BLaER1 (cell line): Measurements from ENCODE around the gene SDK1.
"Not testable (repeated sequence)": the region's sequence is repeated elsewhere in the genome, so short reads cannot be mapped to it uniquely, and the experiment has no call there.

ENCODE experiments used
- H3K27ac ChIP-seq: shearing (Covaris generic); formaldehyde crosslinking; 2 replicates; pipeline ENCODE4 v1.8.1; 2022
- H3K27me3 ChIP-seq: shearing (Covaris generic); formaldehyde crosslinking; 2 replicates; pipeline ENCODE4 v1.8.1; 2022
- H3K36me3 ChIP-seq: shearing (Covaris generic); formaldehyde crosslinking; 2 replicates; pipeline ENCODE4 v1.8.1; 2022
- H3K4me1 ChIP-seq: shearing (Covaris generic); formaldehyde crosslinking; 2 replicates; pipeline ENCODE4 v1.8.1; 2022
- H3K4me2 ChIP-seq: shearing (Covaris generic); formaldehyde crosslinking; 2 replicates; pipeline ENCODE4 v1.8.1; 2022
- H3K4me3 ChIP-seq: shearing (Covaris generic); formaldehyde crosslinking; 2 replicates; pipeline ENCODE4 v1.8.1; 2022
- H3K9ac ChIP-seq: shearing (Covaris generic); formaldehyde crosslinking; 2 replicates; pipeline ENCODE4 v1.8.1; 2022
- H3K9me3 ChIP-seq: shearing (Covaris generic); formaldehyde crosslinking; 2 replicates; pipeline ENCODE4 v1.8.1; 2022
- H4K20me1 ChIP-seq: shearing (Covaris generic); formaldehyde crosslinking; 2 replicates; pipeline ENCODE4 v1.8.1; 2022
- Cebpa-rat ChIP-seq: shearing (Covaris generic); IDR thresholded peaks from 2 replicates; pipeline ENCODE4 v1.8.1; 2022

SDK1 gene

DNA sequence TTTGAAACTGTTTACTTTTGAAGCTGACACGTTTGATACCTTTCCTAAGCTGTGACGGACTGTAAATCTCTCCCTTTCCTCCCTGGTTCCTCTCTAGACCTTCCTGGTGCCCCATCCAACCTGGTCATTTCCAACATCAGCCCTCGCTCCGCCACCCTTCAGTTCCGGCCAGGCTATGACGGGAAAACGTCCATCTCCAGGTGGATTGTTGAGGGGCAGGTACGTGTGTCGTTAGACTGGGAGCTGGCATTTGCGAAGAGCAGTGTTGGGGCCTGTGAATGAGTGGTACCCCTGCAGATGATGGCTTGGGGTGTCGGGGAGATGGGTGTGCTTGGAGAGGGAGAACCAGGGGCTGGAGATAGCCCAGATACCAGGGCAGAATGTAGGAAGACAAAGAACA is 778.3 kb downstream of the SDK1 start:
- Histone ChIP-seq H3K27me3 (no peaks in the 10 kb centered on the region), H3K27ac (no peak overlapping the region), H4K20me1 (no peaks in the 10 kb centered on the region), H3K4me2 (no peak overlapping the region), H3K9ac (no peak overlapping the region), H3K4me3 (no peak overlapping the region), H3K9me3 (peaks cover 20% of the 10 kb centered on the region), H3K36me3 (no peaks in the 10 kb centered on the region), H3K4me1 (peaks cover 15% of the 10 kb centered on the region)
- TF ChIP-seq Cebpa-rat = no peak

DNA sequence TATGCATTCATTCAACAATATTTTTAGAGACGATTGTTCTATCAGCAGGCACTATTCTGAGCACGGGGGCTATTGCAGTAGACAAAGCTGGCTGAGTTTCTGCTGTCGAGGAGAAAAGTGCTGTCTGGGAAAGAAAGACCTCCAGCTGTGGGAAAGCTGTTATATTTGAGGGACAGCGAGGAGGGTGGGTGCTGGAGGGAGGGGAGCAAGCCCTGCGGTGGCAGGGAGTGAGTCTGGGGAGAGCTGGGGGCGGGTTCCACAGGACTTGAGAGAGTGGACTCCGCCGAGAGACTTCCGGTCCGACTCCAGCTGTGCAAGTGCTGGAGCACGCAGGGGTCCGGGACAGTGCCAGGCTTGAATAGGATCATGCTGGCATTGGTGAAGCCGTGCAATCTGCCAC is 778.9 kb downstream of the SDK1 start:
- no peaks in the 10 kb centered on the region for H3K27me3 ChIP-seq
- H3K4me1 ChIP-seq = peaks cover 15% of the 10 kb centered on the region
- H3K9ac ChIP-seq = no peak overlapping the region
- H3K36me3 ChIP-seq = no peaks in the 10 kb centered on the region
- H3K4me2 ChIP-seq = no peak overlapping the region
- no peaks in the 10 kb centered on the region for H4K20me1 ChIP-seq
- no peak for TF ChIP-seq Cebpa-rat
- no peak overlapping the region for H3K4me3 ChIP-seq
- H3K27ac ChIP-seq = no peak overlapping the region
- peaks cover 20% of the 10 kb centered on the region for H3K9me3 ChIP-seq

DNA sequence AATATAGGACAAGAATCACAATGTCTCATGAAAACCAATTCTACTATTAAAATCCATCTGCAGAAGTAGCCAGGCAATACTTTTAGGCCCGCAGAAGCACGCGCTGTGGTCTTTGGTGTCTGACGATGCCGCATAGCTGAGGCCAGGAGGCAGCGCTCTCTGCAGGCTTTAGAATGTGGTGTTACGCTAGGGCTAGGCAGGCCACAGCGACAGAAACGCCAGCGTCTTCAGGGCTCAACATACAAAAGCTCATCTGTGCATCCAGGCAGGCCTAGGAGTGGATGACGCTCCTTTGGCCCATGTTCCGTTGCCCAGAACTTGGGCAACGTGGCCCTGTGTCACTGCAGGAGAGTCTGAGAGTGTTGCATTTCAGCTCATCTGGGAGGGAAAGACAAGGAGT is 779.9 kb downstream of the SDK1 start:
- no peak overlapping the region for H3K4me3 ChIP-seq
- no peak overlapping the region for H3K4me2 ChIP-seq
- no peak overlapping the region for H3K9ac ChIP-seq
- no peaks in the 10 kb centered on the region for H3K27me3 ChIP-seq
- no peaks in the 10 kb centered on the region for H4K20me1 ChIP-seq
- no peaks in the 10 kb centered on the region for H3K36me3 ChIP-seq
- peaks cover 20% of the 10 kb centered on the region for H3K9me3 ChIP-seq
- no peak for TF ChIP-seq Cebpa-rat
- H3K4me1 ChIP-seq = peaks cover 17% of the 10 kb centered on the region
- H3K27ac ChIP-seq = no peak overlapping the region

DNA sequence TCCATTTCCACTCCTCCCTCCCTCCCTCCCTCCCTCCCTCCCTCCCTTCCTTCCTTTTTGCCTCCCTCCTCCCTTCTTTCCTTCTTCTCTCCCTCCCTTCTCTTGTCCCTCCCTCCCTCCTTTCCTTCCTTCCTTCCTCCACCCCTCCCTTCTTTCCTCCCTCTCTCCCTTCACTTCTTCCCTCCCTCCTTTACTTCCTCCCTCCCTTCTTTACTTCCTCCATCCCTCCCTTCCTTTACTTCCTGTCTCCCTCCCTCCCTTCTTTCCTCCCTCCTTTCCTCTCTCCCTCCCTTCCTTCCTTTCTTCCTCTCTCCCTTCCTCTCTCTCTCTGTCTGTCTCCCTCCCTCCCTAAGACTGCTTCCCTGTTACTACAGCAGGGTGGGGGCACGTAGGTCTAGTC is 782.5 kb downstream of the SDK1 start:
- Histone ChIP-seq H3K27me3 (no peaks in the 10 kb centered on the region), H3K4me2 (no peak overlapping the region), H3K9me3 (peaks cover 5% of the 10 kb centered on the region; the same call in 1 of the 2 replicates), H3K9ac (no peak overlapping the region), H4K20me1 (no peaks in the 10 kb centered on the region), H3K4me1 (peaks cover 12% of the 10 kb centered on the region), H3K4me3 (no peak overlapping the region), H3K36me3 (no peaks in the 10 kb centered on the region), H3K27ac (no peak overlapping the region)
- TF ChIP-seq Cebpa-rat = no peak

DNA sequence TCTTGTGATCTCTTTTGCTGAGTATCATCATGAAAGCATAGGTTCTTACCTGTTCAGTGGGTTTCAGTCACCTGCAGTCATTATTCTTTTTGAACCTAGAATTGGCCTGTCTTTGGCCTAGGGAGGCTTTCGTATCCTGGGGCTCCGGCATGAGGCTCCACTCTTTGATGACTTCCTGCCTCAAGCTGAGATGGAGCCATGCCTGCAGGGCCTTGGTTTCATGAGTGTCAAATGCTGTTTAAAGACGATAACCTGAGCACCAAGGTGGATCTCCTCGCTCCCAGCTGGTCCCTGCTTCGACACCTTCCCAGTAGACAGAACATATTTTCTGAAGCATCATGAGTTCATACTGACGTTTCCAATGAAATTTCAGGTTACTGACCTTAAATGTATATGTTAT is 783.2 kb downstream of the SDK1 start:
- no peaks in the 10 kb centered on the region for H3K9me3 ChIP-seq
- H3K27ac ChIP-seq = no peak overlapping the region
- peaks cover 12% of the 10 kb centered on the region for H3K4me1 ChIP-seq
- no peaks in the 10 kb centered on the region for H4K20me1 ChIP-seq
- no peaks in the 10 kb centered on the region for H3K36me3 ChIP-seq
- H3K27me3 ChIP-seq = no peaks in the 10 kb centered on the region
- no peak overlapping the region for H3K9ac ChIP-seq
- H3K4me2 ChIP-seq = no peak overlapping the region
- TF ChIP-seq Cebpa-rat = no peak
- no peak overlapping the region for H3K4me3 ChIP-seq

DNA sequence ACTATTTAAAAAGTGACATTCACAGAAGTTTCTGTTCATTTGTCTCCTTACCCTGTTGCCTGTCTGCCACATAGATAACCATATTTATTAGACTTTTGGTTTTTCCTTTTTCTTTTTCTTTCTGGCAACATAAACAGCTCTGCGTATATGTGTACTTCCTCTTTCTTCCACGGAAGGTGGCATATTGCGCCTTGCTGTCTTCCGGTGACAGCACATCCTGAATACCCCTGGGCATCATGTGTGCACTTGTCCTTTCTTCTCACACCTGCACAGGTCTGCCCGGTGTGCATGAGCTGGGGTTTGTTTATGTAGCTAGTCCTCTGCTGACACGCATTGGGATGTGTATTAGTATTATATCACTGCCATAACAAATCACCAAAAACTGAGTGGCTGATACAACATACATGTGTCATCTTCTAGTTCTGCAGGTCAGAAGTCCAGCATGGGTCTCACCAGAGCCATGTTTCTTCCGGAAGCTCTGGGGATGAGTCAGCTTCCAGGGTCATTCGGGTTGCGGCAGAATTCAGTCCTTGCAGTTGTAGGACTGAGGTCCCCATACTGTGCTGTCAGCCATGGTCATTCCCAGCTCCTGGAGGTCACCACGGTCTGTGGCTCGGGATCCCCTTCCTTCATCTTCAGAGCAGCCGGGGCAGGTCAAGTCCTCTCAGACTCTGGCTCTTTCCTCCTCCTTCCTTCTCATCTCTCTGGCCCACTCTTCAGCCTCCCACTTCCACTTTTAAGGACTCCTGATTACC is 785.1 kb downstream of the SDK1 start:
- Histone ChIP-seq H3K27me3 (no peaks in the 10 kb centered on the region), H3K4me3 (no peak overlapping the region), H3K4me1 (peaks cover 12% of the 10 kb centered on the region), H3K4me2 (peak overlapping the region; percentile 61), H3K9ac (no peak overlapping the region), H3K9me3 (peaks cover 13% of the 10 kb centered on the region), H3K27ac (no peak overlapping the region), H4K20me1 (no peaks in the 10 kb centered on the region), H3K36me3 (no peaks in the 10 kb centered on the region)
- TF ChIP-seq Cebpa-rat = no peak

DNA sequence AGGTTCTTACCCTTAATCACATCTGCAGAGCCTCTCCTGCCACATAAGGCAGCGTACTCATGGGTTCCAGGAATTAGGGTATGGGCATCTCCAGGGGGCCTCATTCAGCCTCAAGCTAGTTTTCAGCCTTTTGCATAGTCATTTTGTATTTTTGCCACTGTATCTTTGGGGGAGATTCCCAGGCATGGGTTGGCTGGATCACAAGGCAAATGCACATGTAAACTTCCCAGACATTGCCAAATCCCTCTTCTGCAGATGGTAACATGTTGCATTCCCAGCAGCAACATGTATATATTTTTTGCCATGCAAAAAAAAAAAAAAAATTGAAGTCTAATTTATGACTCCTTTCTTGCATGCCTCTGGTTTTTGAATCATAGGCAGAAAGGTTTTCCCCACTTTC is 785.7 kb downstream of the SDK1 start:
- no peak overlapping the region for H3K9ac ChIP-seq
- H3K27me3 ChIP-seq = no peaks in the 10 kb centered on the region
- peaks cover 14% of the 10 kb centered on the region for H3K4me1 ChIP-seq
- no peak overlapping the region for H3K27ac ChIP-seq
- no peak overlapping the region for H3K4me3 ChIP-seq
- H3K4me2 ChIP-seq = peak overlapping the region; percentile 61; the same call in 1 of the 2 replicates
- H3K9me3 ChIP-seq = peaks cover 19% of the 10 kb centered on the region
- no peaks in the 10 kb centered on the region for H3K36me3 ChIP-seq
- no peak for TF ChIP-seq Cebpa-rat
- no peaks in the 10 kb centered on the region for H4K20me1 ChIP-seq

DNA sequence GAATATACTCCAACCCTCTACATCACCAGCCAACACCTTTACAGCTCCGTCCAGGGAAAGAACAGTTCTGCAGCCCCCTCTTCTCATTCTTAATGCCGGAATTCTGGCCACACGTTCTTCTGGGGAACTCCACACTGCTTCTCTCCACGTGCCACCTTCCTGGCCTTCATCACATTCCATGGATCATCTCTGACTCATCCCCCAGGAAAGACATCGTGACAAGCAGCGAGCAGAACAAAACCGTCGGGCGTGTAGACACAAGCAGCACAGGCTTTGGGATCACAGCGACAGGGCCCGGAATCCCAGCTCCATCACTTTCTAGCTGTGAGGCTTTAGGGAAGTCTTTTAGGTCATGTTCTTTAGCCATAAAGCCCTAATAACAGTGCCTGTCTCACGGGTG is 790.7 kb downstream of the SDK1 start:
- Histone ChIP-seq H3K9ac (no peak overlapping the region), H3K4me3 (no peak overlapping the region), H3K27me3 (no peaks in the 10 kb centered on the region), H3K9me3 (peaks cover 20% of the 10 kb centered on the region), H3K4me2 (no peak overlapping the region; the same call in 1 of the 2 replicates), H3K27ac (no peak overlapping the region), H3K4me1 (peaks cover 44% of the 10 kb centered on the region), H4K20me1 (no peaks in the 10 kb centered on the region), H3K36me3 (no peaks in the 10 kb centered on the region)
- TF ChIP-seq Cebpa-rat = no peak

DNA sequence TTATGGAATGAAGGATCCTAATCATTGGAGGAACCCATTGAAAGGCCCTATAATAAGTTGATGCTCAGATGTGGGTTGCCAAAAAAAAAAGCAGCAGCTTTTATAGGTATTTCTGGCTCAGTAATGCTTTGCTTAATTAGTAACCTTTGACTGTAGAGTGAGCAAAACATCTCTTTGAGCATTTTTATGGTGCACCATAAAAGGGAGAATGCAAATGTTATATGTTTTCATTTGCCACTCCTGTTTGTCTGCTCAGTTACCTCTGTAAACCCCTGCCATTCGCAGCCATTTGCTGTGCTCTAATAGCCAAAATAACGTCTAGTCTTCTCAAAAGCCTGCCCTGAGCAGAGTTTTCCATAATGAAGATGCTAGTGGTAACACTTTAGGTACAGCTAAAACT is 792.0 kb downstream of the SDK1 start:
- H4K20me1 ChIP-seq = no peaks in the 10 kb centered on the region
- H3K4me3 ChIP-seq = no peak overlapping the region
- H3K27ac ChIP-seq = no peak overlapping the region
- H3K36me3 ChIP-seq = no peaks in the 10 kb centered on the region
- no peak overlapping the region for H3K4me2 ChIP-seq
- TF ChIP-seq Cebpa-rat = no peak
- no peaks in the 10 kb centered on the region for H3K27me3 ChIP-seq
- H3K9me3 ChIP-seq = peaks cover 20% of the 10 kb centered on the region
- H3K9ac ChIP-seq = no peak overlapping the region
- H3K4me1 ChIP-seq = peaks cover 57% of the 10 kb centered on the region

DNA sequence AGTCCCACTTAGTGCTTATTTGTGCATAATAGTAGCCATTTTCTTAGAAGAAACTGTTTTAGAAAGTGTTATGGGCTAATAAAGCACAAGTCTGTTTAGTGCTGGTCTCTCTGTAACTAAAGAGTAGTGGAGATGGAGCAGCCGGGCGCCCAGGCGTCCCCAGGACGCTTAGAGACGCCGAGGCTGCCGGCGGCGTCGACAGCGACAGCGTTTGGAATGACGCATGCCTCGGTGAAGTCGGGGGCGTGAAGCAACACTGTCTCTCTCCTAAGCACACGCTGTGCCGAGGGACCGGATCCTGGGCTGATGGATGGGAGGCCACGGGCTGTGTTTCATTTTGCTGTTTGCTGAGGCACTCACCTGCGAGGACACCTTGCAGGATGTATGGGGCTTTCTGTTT is 792.4 kb downstream of the SDK1 start:
- Histone ChIP-seq H3K4me2 (no peak overlapping the region), H3K27me3 (no peaks in the 10 kb centered on the region), H3K9me3 (peaks cover 20% of the 10 kb centered on the region), H3K27ac (no peak overlapping the region), H3K9ac (no peak overlapping the region), H3K36me3 (no peaks in the 10 kb centered on the region), H3K4me1 (peaks cover 61% of the 10 kb centered on the region), H3K4me3 (no peak overlapping the region), H4K20me1 (no peaks in the 10 kb centered on the region)
- TF ChIP-seq Cebpa-rat = no peak

DNA sequence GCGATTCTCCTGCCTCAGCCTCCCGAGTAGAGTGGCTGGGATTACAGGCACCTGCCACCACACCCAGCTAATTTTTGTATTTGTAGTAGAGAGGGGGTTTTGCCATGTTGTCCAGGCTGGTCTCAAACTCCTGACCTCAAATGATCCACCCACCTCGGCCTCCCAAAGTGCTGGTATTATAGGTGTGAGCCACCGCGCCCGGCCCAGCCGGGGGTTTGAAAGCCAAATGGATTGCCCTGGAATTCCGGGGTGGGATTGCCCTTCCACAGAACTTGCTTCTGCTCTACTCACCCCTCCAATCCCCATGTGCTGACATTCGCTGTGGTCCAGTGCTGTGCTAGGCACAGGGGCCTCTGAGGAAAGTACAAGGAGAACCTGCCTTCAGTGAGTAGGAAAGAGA is 793.1 kb downstream of the SDK1 start:
- H3K36me3 ChIP-seq, H3K27ac ChIP-seq, H4K20me1 ChIP-seq, H3K4me2 ChIP-seq, H3K27me3 ChIP-seq, H3K9ac ChIP-seq, H3K4me3 ChIP-seq: not testable (repeated sequence)
- peaks cover 20% of the 10 kb centered on the region for H3K9me3 ChIP-seq
- peaks cover 68% of the 10 kb centered on the region for H3K4me1 ChIP-seq
